GM12801 (cell line): ENCODE data around the gene ZBTB46.

Experiments used
- TF ChIP-seq, protein P1 (sequence below): IDR thresholded peaks from one replicate; pipeline ENCODE4 v1.5.1; 2011; ENCODE audit warnings: control low read depth; ENCODE audit not compliant: insufficient read length; ENCODE audit errors: extremely low read depth

The ZBTB46 gene

GRCh38 chr20:63766695-63767426 lies 64.2 kb downstream of the ZBTB46 start:
- TF ChIP-seq, protein P1, sequence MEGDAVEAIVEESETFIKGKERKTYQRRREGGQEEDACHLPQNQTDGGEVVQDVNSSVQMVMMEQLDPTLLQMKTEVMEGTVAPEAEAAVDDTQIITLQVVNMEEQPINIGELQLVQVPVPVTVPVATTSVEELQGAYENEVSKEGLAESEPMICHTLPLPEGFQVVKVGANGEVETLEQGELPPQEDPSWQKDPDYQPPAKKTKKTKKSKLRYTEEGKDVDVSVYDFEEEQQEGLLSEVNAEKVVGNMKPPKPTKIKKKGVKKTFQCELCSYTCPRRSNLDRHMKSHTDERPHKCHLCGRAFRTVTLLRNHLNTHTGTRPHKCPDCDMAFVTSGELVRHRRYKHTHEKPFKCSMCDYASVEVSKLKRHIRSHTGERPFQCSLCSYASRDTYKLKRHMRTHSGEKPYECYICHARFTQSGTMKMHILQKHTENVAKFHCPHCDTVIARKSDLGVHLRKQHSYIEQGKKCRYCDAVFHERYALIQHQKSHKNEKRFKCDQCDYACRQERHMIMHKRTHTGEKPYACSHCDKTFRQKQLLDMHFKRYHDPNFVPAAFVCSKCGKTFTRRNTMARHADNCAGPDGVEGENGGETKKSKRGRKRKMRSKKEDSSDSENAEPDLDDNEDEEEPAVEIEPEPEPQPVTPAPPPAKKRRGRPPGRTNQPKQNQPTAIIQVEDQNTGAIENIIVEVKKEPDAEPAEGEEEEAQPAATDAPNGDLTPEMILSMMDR = no peak

DNA sequence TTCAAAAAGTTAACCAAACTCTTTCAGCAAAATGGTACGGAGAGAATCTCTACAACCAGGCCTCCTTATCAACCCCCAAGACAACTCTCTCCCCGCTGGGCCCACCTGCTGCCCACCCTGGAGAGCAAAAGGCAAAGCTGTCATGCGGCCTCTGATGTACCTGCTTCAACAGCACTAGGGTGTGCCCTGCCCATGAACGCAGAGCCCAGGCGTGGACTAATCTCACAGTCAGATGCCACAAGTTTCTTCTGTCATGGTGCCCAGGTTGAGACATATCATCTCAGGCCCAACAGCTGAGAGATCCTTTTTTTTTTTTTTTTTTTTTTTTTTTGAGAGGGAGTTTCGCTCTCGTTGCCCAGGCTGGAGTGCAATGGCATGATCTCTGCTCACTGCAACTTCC lies 65.2 kb downstream of the ZBTB46 start:
- TF ChIP-seq, protein P1 = no peak

DNA sequence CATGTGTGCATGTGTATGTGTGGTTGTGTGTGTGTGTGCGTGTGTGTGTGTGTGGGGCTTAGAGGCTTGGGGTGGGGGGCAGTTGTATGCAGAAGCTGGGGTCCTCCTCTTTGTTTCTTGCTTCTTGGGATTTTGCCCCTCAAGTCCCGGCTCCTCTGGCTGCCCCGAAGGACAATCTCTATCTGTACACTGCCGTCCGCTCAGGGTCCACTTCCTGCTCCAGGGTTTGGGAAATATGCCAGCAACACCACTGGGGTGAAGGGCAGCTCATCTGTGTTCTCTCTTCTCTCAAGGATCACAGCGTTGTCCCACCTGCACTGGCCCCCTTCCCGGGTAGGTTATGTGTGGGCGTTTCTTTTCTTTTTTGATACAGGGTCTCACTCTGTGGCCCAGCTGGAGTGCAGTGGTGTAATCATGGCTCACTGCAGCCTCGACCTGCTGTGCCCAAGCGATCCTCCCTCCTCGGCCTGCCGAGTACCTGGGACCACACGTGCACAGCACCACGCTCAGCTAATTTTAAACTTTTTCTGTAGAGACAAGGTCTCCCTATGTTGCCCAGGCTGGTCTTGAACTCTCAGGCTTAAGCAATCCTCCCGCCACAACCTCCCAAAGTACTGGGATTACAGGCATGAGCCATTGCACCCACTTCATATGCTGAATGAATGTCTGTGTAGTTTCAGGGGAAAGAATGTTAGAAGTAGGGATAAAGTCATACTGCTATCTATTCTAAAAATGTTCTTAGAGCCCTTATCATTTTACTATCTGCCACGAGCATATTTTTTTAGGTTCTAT lies 65.8 kb downstream of the ZBTB46 start:
- TF ChIP-seq, protein P1 = no peak

DNA sequence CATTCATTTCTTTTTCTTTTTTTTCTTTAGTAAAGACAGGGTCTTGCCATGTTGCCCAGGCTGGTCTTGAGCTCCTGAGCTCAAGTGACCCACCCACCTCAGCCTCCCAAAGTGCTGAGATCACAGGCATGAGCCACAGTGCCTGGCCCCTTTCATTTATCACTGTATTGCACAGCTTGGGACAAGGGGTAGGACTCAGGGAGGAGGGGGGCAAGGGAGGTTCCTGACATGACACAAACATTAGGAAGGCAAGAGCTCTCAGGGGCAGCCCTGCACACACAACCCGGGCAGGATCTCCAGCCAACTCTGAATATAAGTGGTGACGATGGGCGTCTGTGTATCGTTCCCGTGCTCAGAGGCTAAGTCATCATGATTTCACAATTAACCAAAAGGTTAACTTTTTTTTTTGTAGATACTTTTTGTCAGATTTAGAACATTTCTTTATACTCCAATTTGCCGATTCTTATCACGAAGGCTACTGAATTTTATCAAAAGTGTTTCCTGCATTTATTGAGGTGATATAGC lies 71.6 kb downstream of the ZBTB46 start:
- TF ChIP-seq, protein P1 = no peak

DNA sequence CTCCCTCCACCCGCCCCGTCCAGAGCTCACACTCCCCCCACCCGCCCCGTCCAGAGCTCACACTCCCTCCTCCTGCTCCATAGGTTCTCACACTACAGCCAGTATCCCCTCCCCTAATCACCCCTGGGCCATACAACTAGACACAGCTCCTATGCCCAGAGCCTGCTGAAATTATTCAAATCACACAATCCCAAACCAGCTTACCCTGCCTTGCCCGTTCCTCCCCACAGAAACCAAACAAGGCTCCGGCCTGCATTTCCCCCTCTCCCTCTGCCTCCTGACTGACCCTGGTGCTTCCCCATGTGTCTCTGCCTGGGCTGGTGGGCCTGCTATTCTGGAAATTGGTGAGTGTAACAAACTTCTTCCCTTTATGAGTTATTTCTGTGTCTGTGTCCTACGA lies 72.9 kb downstream of the ZBTB46 start:
- TF ChIP-seq, protein P1 = no peak

GRCh38 chr20:63756648-63756991 lies 74.4 kb downstream of the ZBTB46 start:
- TF ChIP-seq, protein P1 = no peak

GRCh38 chr20:63755933-63756647 lies 75.0 kb downstream of the ZBTB46 start:
- TF ChIP-seq, protein P1 = no peak
